Measurements from ENCODE around the gene MED22. TPM values are rescaled to one million over a fixed set of nuclear protein-coding genes. Genes with fewer than 3 reads are reported as not detected.

The MED22 gene
- total RNA-seq, 1 experiment from 2014 or later: 18.6 TPM

DNA sequence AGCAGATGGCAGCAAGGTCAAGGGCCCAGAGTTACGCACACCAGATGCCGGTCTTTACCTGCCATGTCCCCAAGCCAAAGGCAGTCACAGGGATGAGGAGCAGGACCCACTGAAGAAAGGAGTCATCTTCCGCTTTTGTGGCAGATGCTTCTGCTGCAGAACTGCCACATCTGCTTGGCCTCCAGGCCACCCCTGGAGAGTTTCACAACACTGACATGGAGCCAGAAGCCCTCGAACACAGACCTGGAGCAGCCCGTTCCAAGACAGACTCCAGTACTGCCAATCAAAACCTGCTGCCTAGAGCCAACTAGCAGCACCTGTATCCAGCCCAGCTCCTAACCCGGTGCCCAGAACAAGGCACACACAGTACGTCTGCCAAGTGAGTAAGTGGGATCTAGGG lies 6.8 kb upstream of the MED22 start (continued):
- TF ChIP-seq, protein P1, sequence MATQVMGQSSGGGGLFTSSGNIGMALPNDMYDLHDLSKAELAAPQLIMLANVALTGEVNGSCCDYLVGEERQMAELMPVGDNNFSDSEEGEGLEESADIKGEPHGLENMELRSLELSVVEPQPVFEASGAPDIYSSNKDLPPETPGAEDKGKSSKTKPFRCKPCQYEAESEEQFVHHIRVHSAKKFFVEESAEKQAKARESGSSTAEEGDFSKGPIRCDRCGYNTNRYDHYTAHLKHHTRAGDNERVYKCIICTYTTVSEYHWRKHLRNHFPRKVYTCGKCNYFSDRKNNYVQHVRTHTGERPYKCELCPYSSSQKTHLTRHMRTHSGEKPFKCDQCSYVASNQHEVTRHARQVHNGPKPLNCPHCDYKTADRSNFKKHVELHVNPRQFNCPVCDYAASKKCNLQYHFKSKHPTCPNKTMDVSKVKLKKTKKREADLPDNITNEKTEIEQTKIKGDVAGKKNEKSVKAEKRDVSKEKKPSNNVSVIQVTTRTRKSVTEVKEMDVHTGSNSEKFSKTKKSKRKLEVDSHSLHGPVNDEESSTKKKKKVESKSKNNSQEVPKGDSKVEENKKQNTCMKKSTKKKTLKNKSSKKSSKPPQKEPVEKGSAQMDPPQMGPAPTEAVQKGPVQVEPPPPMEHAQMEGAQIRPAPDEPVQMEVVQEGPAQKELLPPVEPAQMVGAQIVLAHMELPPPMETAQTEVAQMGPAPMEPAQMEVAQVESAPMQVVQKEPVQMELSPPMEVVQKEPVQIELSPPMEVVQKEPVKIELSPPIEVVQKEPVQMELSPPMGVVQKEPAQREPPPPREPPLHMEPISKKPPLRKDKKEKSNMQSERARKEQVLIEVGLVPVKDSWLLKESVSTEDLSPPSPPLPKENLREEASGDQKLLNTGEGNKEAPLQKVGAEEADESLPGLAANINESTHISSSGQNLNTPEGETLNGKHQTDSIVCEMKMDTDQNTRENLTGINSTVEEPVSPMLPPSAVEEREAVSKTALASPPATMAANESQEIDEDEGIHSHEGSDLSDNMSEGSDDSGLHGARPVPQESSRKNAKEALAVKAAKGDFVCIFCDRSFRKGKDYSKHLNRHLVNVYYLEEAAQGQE (IDR thresholded peaks at IDR 0.05; ENCODE audit: low read depth): no peak
- TF ChIP-seq, protein P2, sequence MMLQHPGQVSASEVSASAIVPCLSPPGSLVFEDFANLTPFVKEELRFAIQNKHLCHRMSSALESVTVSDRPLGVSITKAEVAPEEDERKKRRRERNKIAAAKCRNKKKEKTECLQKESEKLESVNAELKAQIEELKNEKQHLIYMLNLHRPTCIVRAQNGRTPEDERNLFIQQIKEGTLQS (IDR thresholded peaks at IDR 0.05): no peak
- TF ChIP-seq EGR1 (IDR thresholded peaks at IDR 0.05; ENCODE audit: low read depth) (no peak), RAD21 (IDR thresholded peaks at IDR 0.05; ENCODE audit: low read depth) (no peak)
- TF ChIP-seq, protein P3, sequence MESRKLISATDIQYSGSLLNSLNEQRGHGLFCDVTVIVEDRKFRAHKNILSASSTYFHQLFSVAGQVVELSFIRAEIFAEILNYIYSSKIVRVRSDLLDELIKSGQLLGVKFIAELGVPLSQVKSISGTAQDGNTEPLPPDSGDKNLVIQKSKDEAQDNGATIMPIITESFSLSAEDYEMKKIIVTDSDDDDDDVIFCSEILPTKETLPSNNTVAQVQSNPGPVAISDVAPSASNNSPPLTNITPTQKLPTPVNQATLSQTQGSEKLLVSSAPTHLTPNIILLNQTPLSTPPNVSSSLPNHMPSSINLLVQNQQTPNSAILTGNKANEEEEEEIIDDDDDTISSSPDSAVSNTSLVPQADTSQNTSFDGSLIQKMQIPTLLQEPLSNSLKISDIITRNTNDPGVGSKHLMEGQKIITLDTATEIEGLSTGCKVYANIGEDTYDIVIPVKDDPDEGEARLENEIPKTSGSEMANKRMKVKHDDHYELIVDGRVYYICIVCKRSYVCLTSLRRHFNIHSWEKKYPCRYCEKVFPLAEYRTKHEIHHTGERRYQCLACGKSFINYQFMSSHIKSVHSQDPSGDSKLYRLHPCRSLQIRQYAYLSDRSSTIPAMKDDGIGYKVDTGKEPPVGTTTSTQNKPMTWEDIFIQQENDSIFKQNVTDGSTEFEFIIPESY (IDR thresholded peaks at IDR 0.05; ENCODE audit: extremely low read depth, insufficient replicate concordance, low read length): no peak

DNA sequence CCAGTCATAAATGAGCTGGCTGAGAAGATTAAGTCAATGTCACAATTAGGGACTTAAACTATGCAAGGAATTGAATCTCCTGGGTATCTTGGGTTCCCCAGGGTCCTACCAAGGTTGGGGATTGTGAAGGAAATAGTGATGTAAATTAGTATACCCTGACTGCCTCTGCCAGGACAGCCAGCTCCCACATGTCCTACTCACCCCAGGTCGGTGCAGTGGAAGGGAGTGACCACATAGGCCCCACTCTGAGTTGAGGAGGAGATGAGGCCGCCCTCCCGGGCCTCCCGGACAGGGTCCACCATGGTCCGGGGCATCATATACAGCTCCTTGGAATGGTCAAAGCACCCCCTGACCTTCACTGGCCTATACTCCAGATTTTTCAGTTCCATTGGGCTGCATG lies 5.6 kb upstream of the MED22 start:
- no peak for DNase-seq (ENCODE audit: low read depth, low spot score)
- Histone ChIP-seq H3K9me2 (ENCODE audit: insufficient read depth) (no peaks in the 10 kb centered on the region), H4K20me1 (ENCODE audit: insufficient read depth) (peaks cover 10% of the 10 kb centered on the region; the same call in 1 of the 2 replicates), H3K9me3 (ENCODE audit: control insufficient read depth in 1 of 2, insufficient read depth in 1 of 2, low read depth in 1 of 2, low read length in 2 of 2) (no peaks in the 10 kb centered on the region), H3K4me3 (replicated peaks in 1 of 2; ENCODE audit: low read depth in 1 of 2, low read length in 2 of 2) (no peak overlapping the region), H3K27ac (ENCODE audit: low read depth, low read length) (peak overlapping the region; percentile 4; the same call in 1 of the 2 replicates), H3K9ac (ENCODE audit: low read length) (no peak overlapping the region), H3K79me2 (ENCODE audit: insufficient read depth, low read length) (peaks cover 62% of the 10 kb centered on the region), H3K27me3 (ENCODE audit: insufficient read depth, low read length) (no peaks in the 10 kb centered on the region), H2AFZ (ENCODE audit: low read depth, low read length, poor library complexity, severe bottlenecking) (no peak overlapping the region), H3K4me1 (ENCODE audit: control insufficient read depth in 1 of 2, insufficient read depth in 2 of 2, low read length in 2 of 2) (peaks cover 12 to 38% of the 10 kb centered on the region in 2 experiments; a peak in 3 of 4 replicates), H3K4me2 (ENCODE audit: low read length) (no peak overlapping the region), H3K36me3 (ENCODE audit: control insufficient read depth in 1 of 2, insufficient read depth in 2 of 2, low read length in 2 of 2) (peaks cover 33 to 51% of the 10 kb centered on the region in 2 experiments)
- ATAC-seq: no peak
- ChIA-PET POLR2A (interaction anchor here (0.9 to 1.2 kb wide), 2 partner anchors 9 to 106 kb away, joined by 3 read pairs; partner anchors contain the start of gene CACFD1), CTCF (interaction anchor here (1.4 kb wide), 1 partner anchor 12 kb away, joined by 3 read pairs; no protein-coding TSS in a partner anchor), RAD21 (ENCODE audit: low non-redundant PET in 1 of 2, low total read pairs in 2 of 2, uncharacterized antibody in 2 of 2, unreplicated experiment in 2 of 2) (no interaction called here)
- TF ChIP-seq ZFX (IDR thresholded peaks at IDR 0.05): no peak
- TF ChIP-seq, protein P4, sequence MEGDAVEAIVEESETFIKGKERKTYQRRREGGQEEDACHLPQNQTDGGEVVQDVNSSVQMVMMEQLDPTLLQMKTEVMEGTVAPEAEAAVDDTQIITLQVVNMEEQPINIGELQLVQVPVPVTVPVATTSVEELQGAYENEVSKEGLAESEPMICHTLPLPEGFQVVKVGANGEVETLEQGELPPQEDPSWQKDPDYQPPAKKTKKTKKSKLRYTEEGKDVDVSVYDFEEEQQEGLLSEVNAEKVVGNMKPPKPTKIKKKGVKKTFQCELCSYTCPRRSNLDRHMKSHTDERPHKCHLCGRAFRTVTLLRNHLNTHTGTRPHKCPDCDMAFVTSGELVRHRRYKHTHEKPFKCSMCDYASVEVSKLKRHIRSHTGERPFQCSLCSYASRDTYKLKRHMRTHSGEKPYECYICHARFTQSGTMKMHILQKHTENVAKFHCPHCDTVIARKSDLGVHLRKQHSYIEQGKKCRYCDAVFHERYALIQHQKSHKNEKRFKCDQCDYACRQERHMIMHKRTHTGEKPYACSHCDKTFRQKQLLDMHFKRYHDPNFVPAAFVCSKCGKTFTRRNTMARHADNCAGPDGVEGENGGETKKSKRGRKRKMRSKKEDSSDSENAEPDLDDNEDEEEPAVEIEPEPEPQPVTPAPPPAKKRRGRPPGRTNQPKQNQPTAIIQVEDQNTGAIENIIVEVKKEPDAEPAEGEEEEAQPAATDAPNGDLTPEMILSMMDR (IDR thresholded peaks at IDR 0.05 in 2 of 3, conservative IDR thresholded peaks at IDR 0.05 in 1 of 3; ENCODE audit: borderline replicate concordance in 1 of 3, insufficient read depth in 1 of 3, low read depth in 2 of 3, low read length in 2 of 3): no peak
- TF ChIP-seq POLR2A (IDR thresholded peaks at IDR 0.05; ENCODE audit: borderline replicate concordance, extremely low read depth, insufficient read depth, insufficient read length): peak; percentile 3
- BruUV-seq (replicated peaks): no TSS peak
- intact Hi-C loops (cut with micrococcal nuclease): loop anchor here (10.0 kb wide), 1 partner anchor 641 kb away; the partner anchor contains the start of gene VAV2
